ENCODE data around the gene ARHGAP29. TPM values are rescaled to one million over a fixed set of nuclear protein-coding genes. Genes with fewer than 3 reads are reported as not detected.

Gene ARHGAP29
- total RNA-seq, 5 donors from 2014 or later (not counting 1 experiment from before 2014, with no cell fraction given), result 0.13 to 0.54 (median 0.18) TPM; not detected in 2

DNA sequence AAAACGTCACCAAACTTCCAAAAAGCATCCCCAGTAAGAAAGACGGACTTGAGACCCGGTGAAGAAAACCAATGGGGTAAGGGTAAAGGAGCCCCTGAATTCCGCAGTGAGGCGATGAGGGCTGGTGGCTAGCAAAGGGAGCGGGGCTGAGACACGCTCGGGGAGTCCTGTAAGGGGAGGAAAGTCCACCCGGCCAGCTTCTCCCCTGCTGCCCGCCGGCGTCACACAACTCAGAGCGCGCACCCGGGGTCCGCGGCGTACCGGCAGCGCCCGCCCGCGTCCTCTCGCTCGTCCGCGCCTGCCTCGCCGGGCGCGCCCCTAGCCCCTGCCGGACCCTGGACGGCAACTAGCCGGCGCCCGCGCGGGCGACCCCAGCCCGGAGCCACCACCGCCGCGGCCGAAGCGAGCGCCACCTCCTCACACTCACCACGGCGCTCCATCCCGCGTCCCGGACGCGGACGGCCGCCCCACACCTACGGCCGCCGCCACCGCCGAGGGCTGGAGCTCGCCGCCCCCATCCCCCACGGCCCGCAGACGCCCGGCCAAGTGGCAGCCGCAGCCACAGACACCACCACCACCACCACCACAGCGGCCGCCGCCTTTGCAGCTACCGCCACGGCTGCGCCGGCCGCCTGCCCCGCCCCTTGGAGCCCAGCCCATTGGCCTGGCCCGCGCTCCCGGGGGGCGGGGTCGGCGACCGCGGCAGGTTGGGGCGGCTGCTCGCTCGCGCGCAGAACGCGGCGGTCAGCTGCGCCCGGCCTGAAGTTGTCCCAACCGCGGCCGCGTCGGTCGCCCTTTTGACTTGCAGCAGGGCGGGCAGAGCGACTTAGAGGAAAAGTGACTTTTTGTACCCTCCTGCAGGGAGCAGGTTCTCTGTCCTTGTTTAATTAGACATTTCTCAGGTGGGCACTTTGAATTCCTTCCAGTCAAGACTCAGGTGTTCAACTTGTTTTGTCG, 10.0 kb upstream of the ARHGAP29 start:
- CTCF ChIA-PET, result no interaction called here
- Histone ChIP-seq H3K9me3 (peaks cover 4% of the 10 kb centered on the region), H3K27me3 (replicated peaks in 1 of 2; ENCODE audit: control insufficient read depth in 2 of 2, extremely low read depth in 1 of 2, insufficient read depth in 2 of 2, low read length in 1 of 2) (peaks cover 29 to 31% of the 10 kb centered on the region in 2 experiments), H3K27ac (ENCODE audit: low read length) (no peak overlapping the region), H3K4me3 (ENCODE audit: control insufficient read depth in 1 of 2, extremely low read depth in 1 of 2, low read length in 1 of 2) (peak overlapping the region in 1 of 2 donors; percentile 63), H3K36me3 (ENCODE audit: control insufficient read depth in 2 of 2, extremely low read depth in 1 of 2, insufficient read depth in 1 of 2, low read length in 1 of 2) (no peaks in the 10 kb centered on the region), H3K4me1 (ENCODE audit: control insufficient read depth in 1 of 2, extremely low read depth in 1 of 2, insufficient read depth in 2 of 2, low read length in 2 of 2) (peaks cover 3 to 6% of the 10 kb centered on the region in 2 experiments)
- WGBS (ENCODE audit: insufficient coverage), result 2% methylated on average over 100 of the region's 103 CpGs
- H3K9me3 Mint-ChIP-seq, result peaks cover 9 to 20% (median 18%) of the 10 kb centered on the region in 3 donors
- POLR2A ChIA-PET, result no interaction called here
- H3K27ac Mint-ChIP-seq, result no peak overlapping the region
- H3K4me1 Mint-ChIP-seq, result peaks cover 11 to 14% (median 12%) of the 10 kb centered on the region in 3 donors
- H3K27me3 Mint-ChIP-seq, result peaks cover 68 to 71% of the 10 kb centered on the region in 2 donors
- H3K36me3 Mint-ChIP-seq, result no peaks in the 10 kb centered on the region
- peak overlapping the region; percentile 65 to 79 (median 70) for H3K4me3 Mint-ChIP-seq
- peak in 3 of 35 experiments; percentile 3 to 5 (median 5) for DNase-seq
- peak; percentile 35 to 56 (median 42) for ATAC-seq (replicated peaks in 1 of 4)

DNA sequence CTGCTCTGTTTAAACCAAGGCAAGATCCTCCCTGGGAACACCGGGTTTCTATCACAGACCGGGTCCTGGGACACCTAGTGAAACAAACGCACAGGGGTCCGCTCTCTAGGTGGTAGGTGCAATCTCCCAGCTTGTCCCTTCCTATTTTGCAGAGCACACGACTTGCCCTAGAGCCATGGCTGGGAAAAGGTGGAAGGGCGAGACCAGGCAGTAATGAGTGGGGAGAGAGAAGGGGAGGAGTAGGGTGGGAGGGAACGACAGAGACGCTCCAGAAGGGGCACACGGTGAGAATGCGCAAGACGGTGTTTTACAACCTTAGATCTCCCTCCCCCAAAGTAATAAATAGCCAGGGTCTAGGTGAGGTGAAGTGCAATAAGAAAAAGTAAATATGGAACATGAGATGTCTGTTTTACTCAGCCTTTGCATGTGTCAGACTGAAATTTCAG, 9.3 kb upstream of the ARHGAP29 start:
- Histone ChIP-seq H3K27ac (ENCODE audit: low read length) (no peak overlapping the region), H3K4me3 (ENCODE audit: control insufficient read depth in 1 of 2, extremely low read depth in 1 of 2, low read length in 1 of 2) (peak overlapping the region in 1 of 2 donors; percentile 63), H3K9me3 (peaks cover 4% of the 10 kb centered on the region), H3K27me3 (replicated peaks in 1 of 2; ENCODE audit: control insufficient read depth in 2 of 2, extremely low read depth in 1 of 2, insufficient read depth in 2 of 2, low read length in 1 of 2) (peaks cover 29 to 31% of the 10 kb centered on the region in 2 experiments), H3K4me1 (ENCODE audit: control insufficient read depth in 1 of 2, extremely low read depth in 1 of 2, insufficient read depth in 2 of 2, low read length in 2 of 2) (peaks cover 3 to 6% of the 10 kb centered on the region in 2 experiments), H3K36me3 (ENCODE audit: control insufficient read depth in 2 of 2, extremely low read depth in 1 of 2, insufficient read depth in 1 of 2, low read length in 1 of 2) (no peaks in the 10 kb centered on the region)
- ChIA-PET POLR2A (no interaction called here), CTCF (no interaction called here)
- WGBS (ENCODE audit: insufficient coverage), result no CpG with 5 or more reads among the region's 11 CpGs
- Mint-ChIP-seq H3K9me3 (peaks cover 9 to 27% (median 22%) of the 10 kb centered on the region in 3 donors), H3K36me3 (no peaks in the 10 kb centered on the region), H3K27me3 (peaks cover 71 to 72% of the 10 kb centered on the region in 2 donors), H3K4me3 (peak overlapping the region; percentile 55 to 66 (median 64)), H3K27ac (peak overlapping the region in 1 of 2 donors; percentile 36), H3K4me1 (peaks cover 11 to 14% (median 12%) of the 10 kb centered on the region in 3 donors)
- ATAC-seq (replicated peaks in 1 of 4) (no peak), DNase-seq (no peak)

DNA sequence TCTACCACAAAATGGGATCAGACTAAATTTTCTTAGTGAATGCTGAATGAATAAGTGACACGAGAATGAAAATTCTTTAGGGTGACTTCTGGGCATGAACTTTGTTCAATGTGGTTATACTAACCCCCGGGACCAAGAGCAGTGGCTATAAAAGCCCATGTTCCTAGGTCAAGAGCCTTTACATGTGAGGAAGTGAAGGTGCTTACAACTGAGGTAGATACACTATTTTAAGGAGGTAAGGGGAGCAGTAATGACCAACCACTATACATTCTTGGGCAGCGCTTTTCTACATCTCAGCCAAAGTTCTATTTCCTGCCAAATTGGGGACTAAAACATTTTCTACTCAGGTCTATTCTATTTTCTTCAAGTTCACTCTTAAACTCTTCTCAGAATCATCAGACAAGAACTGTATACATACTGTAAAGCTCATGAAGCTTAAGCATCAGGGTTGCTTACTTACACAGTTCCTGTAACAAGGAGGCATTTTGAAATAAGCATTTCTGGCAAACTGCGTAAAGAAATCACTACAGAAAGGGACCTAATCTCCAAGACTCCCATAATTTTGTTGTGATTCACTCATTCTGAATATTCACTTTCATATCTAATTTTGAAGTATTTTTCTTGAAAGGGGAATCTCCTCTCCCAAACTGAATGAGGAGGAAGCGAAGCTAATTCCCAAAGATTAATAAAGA, 8.5 kb upstream of the ARHGAP29 start:
- Histone ChIP-seq H3K27me3 (replicated peaks in 1 of 2; ENCODE audit: control insufficient read depth in 2 of 2, extremely low read depth in 1 of 2, insufficient read depth in 2 of 2, low read length in 1 of 2) (peaks cover 27 to 31% of the 10 kb centered on the region in 2 experiments), H3K27ac (ENCODE audit: low read length) (no peak overlapping the region)

DNA sequence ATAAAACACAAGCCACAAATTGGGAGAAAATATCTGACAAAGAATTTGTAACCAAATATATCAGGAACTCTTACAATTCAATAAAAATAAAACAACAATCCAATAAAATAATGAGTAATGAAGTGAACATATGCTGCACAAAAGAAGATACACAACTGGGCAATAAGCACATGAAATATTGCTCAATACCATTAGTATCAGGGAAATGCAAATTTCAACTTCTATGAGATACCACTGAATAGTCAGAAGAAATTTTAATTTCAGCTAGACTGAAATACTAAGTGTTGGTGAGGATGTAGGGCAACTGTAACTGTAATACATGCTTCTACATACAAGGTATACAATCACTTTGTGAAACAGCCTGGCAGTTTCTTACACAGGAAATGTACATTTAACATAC, 7.4 kb upstream of the ARHGAP29 start:
- DNase-seq, result no peak
- peaks cover 22 to 29% of the 10 kb centered on the region in 2 experiments for H3K27me3 ChIP-seq (replicated peaks in 1 of 2; ENCODE audit: control insufficient read depth in 2 of 2, extremely low read depth in 1 of 2, insufficient read depth in 2 of 2, low read length in 1 of 2)
- Mint-ChIP-seq H3K4me1 (peaks cover 11 to 14% (median 12%) of the 10 kb centered on the region in 3 donors), H3K27ac (no peak overlapping the region), H3K4me3 (no peak overlapping the region), H3K9me3 (peaks cover 9 to 33% (median 22%) of the 10 kb centered on the region in 3 donors), H3K36me3 (no peaks in the 10 kb centered on the region), H3K27me3 (peaks cover 73 to 75% of the 10 kb centered on the region in 2 donors)
- ChIA-PET POLR2A (no interaction called here), CTCF (interaction anchor here in 1 of 2 donors (0.7 kb wide), 2 partner anchors 13 to 16 kb away, joined by 3 read pairs; no protein-coding TSS in a partner anchor)
- H3K4me1 ChIP-seq (ENCODE audit: control insufficient read depth in 1 of 2, extremely low read depth in 1 of 2, insufficient read depth in 2 of 2, low read length in 2 of 2), result peaks cover 3 to 6% of the 10 kb centered on the region in 2 experiments
- H3K9me3 ChIP-seq, result peaks cover 4% of the 10 kb centered on the region
- no peak overlapping the region for H3K4me3 ChIP-seq (ENCODE audit: control insufficient read depth in 1 of 2, extremely low read depth in 1 of 2, low read length in 1 of 2)
- no peak for ATAC-seq (replicated peaks in 1 of 4)
- H3K36me3 ChIP-seq (ENCODE audit: control insufficient read depth in 2 of 2, extremely low read depth in 1 of 2, insufficient read depth in 1 of 2, low read length in 1 of 2), result no peaks in the 10 kb centered on the region
- H3K27ac ChIP-seq (ENCODE audit: low read length), result no peak overlapping the region

More for the DNA sequence above, 8.5 kb upstream of the ARHGAP29 start:
- Histone ChIP-seq H3K4me1 (ENCODE audit: control insufficient read depth in 1 of 2, extremely low read depth in 1 of 2, insufficient read depth in 2 of 2, low read length in 2 of 2) (peaks cover 3 to 6% of the 10 kb centered on the region in 2 experiments), H3K9me3 (peaks cover 4% of the 10 kb centered on the region), H3K4me3 (ENCODE audit: control insufficient read depth in 1 of 2, extremely low read depth in 1 of 2, low read length in 1 of 2) (no peak overlapping the region), H3K36me3 (ENCODE audit: control insufficient read depth in 2 of 2, extremely low read depth in 1 of 2, insufficient read depth in 1 of 2, low read length in 1 of 2) (no peaks in the 10 kb centered on the region)
- ChIA-PET CTCF (interaction anchor here in 1 of 2 donors (0.7 kb wide), 1 partner anchor 12 kb away, joined by 3 read pairs; no protein-coding TSS in a partner anchor), POLR2A (no interaction called here)
- Mint-ChIP-seq H3K4me1 (peaks cover 11 to 14% (median 12%) of the 10 kb centered on the region in 3 donors), H3K36me3 (no peaks in the 10 kb centered on the region), H3K4me3 (peak overlapping the region in 1 of 3 donors; percentile 66), H3K9me3 (peaks cover 9 to 30% (median 22%) of the 10 kb centered on the region in 3 donors), H3K27ac (no peak overlapping the region), H3K27me3 (peaks cover 71 to 72% of the 10 kb centered on the region in 2 donors)
- no peak for DNase-seq
- no peak for ATAC-seq (replicated peaks in 1 of 4)
- WGBS (ENCODE audit: insufficient coverage), result 84% methylated on average over 3 of the region's 5 CpGs

DNA sequence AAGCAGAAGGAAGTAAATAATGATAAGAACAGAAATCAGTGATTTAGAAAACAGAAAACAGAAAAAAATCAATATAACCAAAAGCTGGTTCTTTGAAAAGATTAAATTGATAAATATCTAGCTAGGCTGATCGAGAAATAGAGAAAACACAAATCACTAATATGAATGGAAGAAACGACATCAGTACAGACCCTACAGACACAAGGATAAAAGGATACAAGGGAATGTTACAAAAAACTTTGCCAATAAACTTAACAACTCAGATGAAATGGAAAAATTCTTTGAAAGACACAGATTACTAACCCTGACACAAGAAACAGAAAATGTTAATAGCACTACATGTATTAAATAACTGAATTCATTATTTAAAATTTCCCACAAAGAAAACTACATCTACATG, 6.3 kb upstream of the ARHGAP29 start:
- ATAC-seq (replicated peaks in 1 of 4) (no peak), DNase-seq (no peak)
- no peak overlapping the region for H3K4me3 Mint-ChIP-seq
- no CpG with 5 or more reads among the region's 2 CpGs for WGBS (ENCODE audit: insufficient coverage)
- no peaks in the 10 kb centered on the region for H3K36me3 Mint-ChIP-seq
- H3K9me3 Mint-ChIP-seq, result peaks cover 9 to 33% (median 22%) of the 10 kb centered on the region in 3 donors
- peaks cover 11 to 14% (median 12%) of the 10 kb centered on the region in 3 donors for H3K4me1 Mint-ChIP-seq
- no peak overlapping the region for H3K27ac Mint-ChIP-seq
- H3K4me3 ChIP-seq (ENCODE audit: control insufficient read depth in 1 of 2, extremely low read depth in 1 of 2, low read length in 1 of 2), result no peak overlapping the region
- CTCF ChIA-PET, result no interaction called here
- peaks cover 73 to 77% of the 10 kb centered on the region in 2 donors for H3K27me3 Mint-ChIP-seq
- peaks cover 16 to 32% of the 10 kb centered on the region in 2 experiments for H3K27me3 ChIP-seq (replicated peaks in 1 of 2; ENCODE audit: control insufficient read depth in 2 of 2, extremely low read depth in 1 of 2, insufficient read depth in 2 of 2, low read length in 1 of 2)
- POLR2A ChIA-PET, result no interaction called here
- no peaks in the 10 kb centered on the region for H3K36me3 ChIP-seq (ENCODE audit: control insufficient read depth in 2 of 2, extremely low read depth in 1 of 2, insufficient read depth in 1 of 2, low read length in 1 of 2)
- H3K27ac ChIP-seq (ENCODE audit: low read length), result no peak overlapping the region
- peaks cover 4% of the 10 kb centered on the region for H3K9me3 ChIP-seq
- peaks cover 3 to 6% of the 10 kb centered on the region in 2 experiments for H3K4me1 ChIP-seq (ENCODE audit: control insufficient read depth in 1 of 2, extremely low read depth in 1 of 2, insufficient read depth in 2 of 2, low read length in 2 of 2)

DNA sequence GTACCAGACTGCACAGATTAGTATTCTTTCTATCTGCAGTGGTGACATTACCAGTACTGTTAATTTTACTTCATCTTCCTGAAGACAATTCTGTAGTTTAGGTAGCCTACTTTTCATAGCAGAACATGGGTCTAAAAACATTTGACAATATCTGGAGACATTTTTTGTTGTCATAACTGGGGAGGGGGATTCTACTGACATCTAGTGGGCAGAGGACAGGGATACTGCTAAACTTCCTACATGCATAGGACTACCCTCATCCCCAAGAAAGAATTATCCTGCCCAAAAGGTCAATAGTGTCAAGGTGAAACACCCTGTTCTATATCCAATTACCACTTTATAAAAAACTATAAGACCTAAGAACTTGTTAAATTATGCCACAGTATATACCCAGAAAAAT, 3.4 kb upstream of the ARHGAP29 start:
- peaks cover 10 to 11% (median 11%) of the 10 kb centered on the region in 3 donors for H3K4me1 Mint-ChIP-seq
- ChIA-PET CTCF (no interaction called here), POLR2A (no interaction called here)
- H3K36me3 Mint-ChIP-seq, result no peaks in the 10 kb centered on the region
- no peaks in the 10 kb centered on the region for H3K36me3 ChIP-seq (ENCODE audit: control insufficient read depth in 2 of 2, extremely low read depth in 1 of 2, insufficient read depth in 1 of 2, low read length in 1 of 2)
- peaks cover 4% of the 10 kb centered on the region for H3K9me3 ChIP-seq
- peaks cover 4 to 16% of the 10 kb centered on the region in 2 experiments for H3K4me1 ChIP-seq (ENCODE audit: control insufficient read depth in 1 of 2, extremely low read depth in 1 of 2, insufficient read depth in 2 of 2, low read length in 2 of 2)
- peaks cover 9 to 33% (median 22%) of the 10 kb centered on the region in 3 donors for H3K9me3 Mint-ChIP-seq
- H3K27me3 Mint-ChIP-seq, result peaks cover 74 to 77% of the 10 kb centered on the region in 2 donors
- no peak overlapping the region for H3K4me3 Mint-ChIP-seq
- DNase-seq (no peak), ATAC-seq (replicated peaks in 1 of 4) (no peak)
- H3K27ac ChIP-seq (ENCODE audit: low read length), result no peak overlapping the region
- H3K27me3 ChIP-seq (replicated peaks in 1 of 2; ENCODE audit: control insufficient read depth in 2 of 2, extremely low read depth in 1 of 2, insufficient read depth in 2 of 2, low read length in 1 of 2), result peaks cover 22 to 31% of the 10 kb centered on the region in 2 experiments
- no peak overlapping the region for H3K27ac Mint-ChIP-seq
- H3K4me3 ChIP-seq (ENCODE audit: control insufficient read depth in 1 of 2, extremely low read depth in 1 of 2, low read length in 1 of 2), result no peak overlapping the region

All from T-cell (primary cell).